Measurements from ENCODE around the gene EMX1.

EMX1 gene

GRCh38 chr2:72917138-72917876 lies at the start of gene EMX1:
EMX1 (plus strand) TSS chr2:72917519; CDS start chr2:72917853, 334 bp downstream.
- DNase-seq (ENCODE audit: low spot score) = peak; percentile 90

GRCh38 chr2:72871060-72871459 lies 46.3 kb upstream of the EMX1 start:
- DNase-seq (ENCODE audit: low spot score) = no peak

- DNase-seq (ENCODE audit: low spot score) = no peak
These were observed 45.4 kb upstream of the EMX1 start for GRCh38 chr2:72871880-72872279.

- peak; percentile 34 for DNase-seq (ENCODE audit: low spot score)
These were observed 33.9 kb upstream of the EMX1 start for GRCh38 chr2:72883356-72883962.

GRCh38 chr2:72886505-72887031 lies 30.8 kb upstream of the EMX1 start:
- DNase-seq (ENCODE audit: low spot score) = no peak

GRCh38 chr2:72887032-72887739 lies 30.1 kb upstream of the EMX1 start, which contains the start of gene SPR:
SPR (plus strand) TSS chr2:72887408; CDS start chr2:72887433, 25 bp downstream.
- peak; percentile 78 for DNase-seq (ENCODE audit: low spot score)

GRCh38 chr2:72887740-72888437 lies 29.4 kb upstream of the EMX1 start:
- DNase-seq (ENCODE audit: low spot score) = peak; percentile 92

- DNase-seq (ENCODE audit: low spot score) = no peak
These were observed 28.7 kb upstream of the EMX1 start for GRCh38 chr2:72888438-72889202.

GRCh38 chr2:72889991-72890390 lies 27.3 kb upstream of the EMX1 start:
- DNase-seq (ENCODE audit: low spot score) = no peak

- DNase-seq (ENCODE audit: low spot score) = no peak
These were observed 26.1 kb upstream of the EMX1 start for GRCh38 chr2:72891091-72891818.

- DNase-seq (ENCODE audit: low spot score) = peak; percentile 74
These were observed 24.7 kb upstream of the EMX1 start for GRCh38 chr2:72892506-72893173.

GRCh38 chr2:72893594-72894319 lies 23.6 kb upstream of the EMX1 start:
- DNase-seq (ENCODE audit: low spot score) = peak; percentile 49

- DNase-seq (ENCODE audit: low spot score) = no peak
These were observed 22.8 kb upstream of the EMX1 start for GRCh38 chr2:72894514-72894913.

GRCh38 chr2:72895154-72895553 lies 22.2 kb upstream of the EMX1 start:
- no peak for DNase-seq (ENCODE audit: low spot score)

- DNase-seq (ENCODE audit: low spot score) = no peak
These were observed 21.5 kb upstream of the EMX1 start for GRCh38 chr2:72895759-72896281.

GRCh38 chr2:72896446-72896845 lies 20.9 kb upstream of the EMX1 start:
- DNase-seq (ENCODE audit: low spot score) = no peak

- DNase-seq (ENCODE audit: low spot score) = no peak
These were observed 19.3 kb upstream of the EMX1 start for GRCh38 chr2:72897785-72898584.

GRCh38 chr2:72898585-72898906 lies 18.8 kb upstream of the EMX1 start:
- no peak for DNase-seq (ENCODE audit: low spot score)
